Subcutaneous preadipocyte (primary cell): ENCODE data around the gene IMP4. TPM values are rescaled to one million over a fixed set of nuclear protein-coding genes. Genes with fewer than 3 reads are reported as not detected.

Experiments
- small RNA-seq: library from RNA; depleted of rRNA; stranded (forward); fragments of <200 nt; gene quantifications from one replicate; pipeline ENCODE3, GENCODE V24; 2012
- total RNA-seq: library from RNA; depleted of rRNA; stranded (reverse); fragments of >200 nt; gene quantifications from 2 replicates; pipeline ENCODE4 v1.2.3, GENCODE V29; 2012

IMP4 gene
- total RNA-seq, result 106 and 116 TPM in 2 replicates

DNA sequence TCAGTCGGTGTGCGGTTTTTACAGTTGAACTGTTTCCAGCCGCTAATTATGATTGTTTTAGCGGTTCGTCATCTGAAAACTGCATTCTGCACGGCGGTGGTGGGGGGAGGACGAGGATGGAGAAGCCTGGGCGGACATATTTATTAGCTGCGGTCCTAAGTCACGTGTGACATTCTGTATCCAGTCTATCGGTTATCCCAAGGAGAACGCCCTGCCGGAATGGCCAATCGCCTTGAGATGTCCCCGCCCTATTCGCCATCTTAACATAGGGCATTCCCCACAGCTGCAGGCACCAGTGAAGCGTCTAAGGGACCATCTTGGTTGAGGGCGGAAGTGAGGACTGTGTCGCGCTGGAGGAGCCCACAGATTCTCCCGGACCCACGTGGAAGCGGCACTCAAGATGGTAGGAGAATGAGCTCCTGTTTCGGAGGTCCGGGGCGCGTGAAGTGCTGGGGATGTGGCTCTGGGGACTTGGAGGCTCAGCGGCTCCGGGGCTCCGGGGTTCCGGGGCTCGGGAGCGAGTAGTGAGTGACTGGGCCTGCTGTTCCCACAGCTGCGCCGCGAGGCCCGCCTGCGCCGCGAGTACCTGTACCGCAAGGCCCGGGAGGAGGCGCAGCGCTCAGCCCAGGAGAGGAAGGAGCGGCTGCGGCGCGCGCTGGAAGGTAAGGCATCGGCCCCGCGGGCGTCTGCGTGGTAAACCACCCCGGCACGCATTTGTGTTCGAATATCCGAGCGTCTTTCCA lies at the start of gene IMP4:
IMP4 (plus strand) TSS at position 365 of the 743 bp plus-strand sequence; CDS start at position 401, 36 bp downstream.

GRCh38 chr2:130355578-130356431 lies 13.1 kb downstream of the IMP4 start, which contains the start of gene PTPN18:
Gene PTPN18 (plus strand): TSS chr2:130356056. CDS start chr2:130356108, 52 bp downstream.

Small RNA genes within 50 kb of the gene (small RNA-seq; reads per million reads assigned to genes)
- not detected for gene AC132479.1

Other genes starting within 250 kb of the IMP4 start
- not detected in 2 replicates for gene POTEF, start 213.7 kb upstream of the IMP4 start, total RNA-seq
- 2.2 and 5.1 TPM in 2 replicates for gene CCDC74B, start 197.8 kb upstream of the IMP4 start, total RNA-seq
- gene SMPD4, start 161.3 kb upstream of the IMP4 start, total RNA-seq, result 26.1 and 27.4 TPM in 2 replicates
- gene MZT2B, start 160.6 kb upstream of the IMP4 start, total RNA-seq, result 120 and 194 TPM in 2 replicates
- not detected in 2 replicates for gene TUBA3E, start 144.5 kb upstream of the IMP4 start, total RNA-seq
- 29.0 and 33.6 TPM in 2 replicates for gene PTPN18, start 13.2 kb downstream of the IMP4 start, total RNA-seq
- not detected in 2 replicates for gene POTEI, start 166.4 kb downstream of the IMP4 start, total RNA-seq
- gene CFC1B, start 178.3 kb downstream of the IMP4 start, total RNA-seq, result not detected in 2 replicates